Measurements from ENCODE around the gene ACTR8. TPM values are rescaled to one million over a fixed set of nuclear protein-coding genes. Genes with fewer than 3 reads are reported as not detected.
"Not testable (repeated sequence)": the region's sequence is repeated elsewhere in the genome, so short reads cannot be mapped to it uniquely, and the experiment has no call there.

Gene ACTR8, protein sequence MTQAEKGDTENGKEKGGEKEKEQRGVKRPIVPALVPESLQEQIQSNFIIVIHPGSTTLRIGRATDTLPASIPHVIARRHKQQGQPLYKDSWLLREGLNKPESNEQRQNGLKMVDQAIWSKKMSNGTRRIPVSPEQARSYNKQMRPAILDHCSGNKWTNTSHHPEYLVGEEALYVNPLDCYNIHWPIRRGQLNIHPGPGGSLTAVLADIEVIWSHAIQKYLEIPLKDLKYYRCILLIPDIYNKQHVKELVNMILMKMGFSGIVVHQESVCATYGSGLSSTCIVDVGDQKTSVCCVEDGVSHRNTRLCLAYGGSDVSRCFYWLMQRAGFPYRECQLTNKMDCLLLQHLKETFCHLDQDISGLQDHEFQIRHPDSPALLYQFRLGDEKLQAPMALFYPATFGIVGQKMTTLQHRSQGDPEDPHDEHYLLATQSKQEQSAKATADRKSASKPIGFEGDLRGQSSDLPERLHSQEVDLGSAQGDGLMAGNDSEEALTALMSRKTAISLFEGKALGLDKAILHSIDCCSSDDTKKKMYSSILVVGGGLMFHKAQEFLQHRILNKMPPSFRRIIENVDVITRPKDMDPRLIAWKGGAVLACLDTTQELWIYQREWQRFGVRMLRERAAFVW
- 34.4 and 35.2 TPM in 2 replicates for total RNA-seq (2022)
- Bru-seq, nascent RNA: percentile 85 among the genes with signal in this experiment
- percentile 86 among the genes with signal in this experiment for BruChase-seq, experiment 1, labeled RNA remaining after a 2-hour chase
- percentile 77 among the genes with signal in this experiment for BruChase-seq, experiment 2, labeled RNA remaining after a 6-hour chase
- long read RNA-seq, transcript ACTR8-201 (13 exons, 3,629 nt): major isoform, 39 of 49 reads
- long read RNA-seq, partial matches to known transcripts: 4 of 49 reads
- long read RNA-seq, other reads (novel, unspliced or antisense): 4 of 49 reads

DNA sequence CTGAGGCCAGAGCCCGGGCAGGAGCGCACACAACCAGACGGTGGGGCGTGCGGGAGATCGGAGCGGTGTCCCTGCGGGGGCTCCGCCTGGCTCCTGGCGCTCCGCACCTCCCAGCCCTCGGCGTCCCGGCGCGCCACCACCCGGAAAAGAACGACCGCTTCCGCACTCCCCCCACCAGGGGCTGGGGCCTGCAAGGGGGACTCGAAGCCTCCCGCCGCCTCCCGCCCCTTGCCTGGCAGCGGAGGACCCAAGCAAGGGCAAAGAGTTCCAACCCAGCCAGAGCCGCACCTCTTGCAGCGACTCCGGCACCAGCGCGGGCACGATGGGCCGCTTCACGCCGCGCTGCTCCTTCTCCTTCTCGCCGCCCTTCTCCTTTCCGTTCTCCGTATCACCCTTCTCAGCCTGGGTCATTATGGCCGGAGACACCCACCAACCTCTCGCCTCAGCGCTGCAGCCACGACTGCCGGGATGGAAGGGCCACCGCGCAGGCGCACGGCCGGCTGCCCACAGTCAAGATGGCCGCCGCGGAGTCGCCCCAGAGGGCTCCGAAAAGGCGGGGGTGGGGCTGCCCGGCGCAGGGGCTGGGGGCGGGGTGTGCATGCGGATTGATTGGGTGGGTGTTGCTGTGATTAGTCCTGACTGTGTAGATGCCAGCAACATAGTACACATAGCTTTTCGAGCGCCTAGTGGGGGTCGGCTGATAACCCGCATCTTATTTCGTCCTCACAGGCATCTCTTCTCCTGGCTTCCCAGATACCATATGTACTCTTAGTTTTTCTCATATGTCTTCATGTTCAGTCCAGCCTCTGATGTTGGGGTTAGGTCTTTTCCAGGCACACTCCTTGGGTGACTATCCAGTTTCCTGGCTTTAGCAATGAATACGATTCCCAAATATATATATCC is at the start of gene ACTR8:
Gene ACTR8 (minus strand): TSS at position 462 of the 903 bp plus-strand sequence. CDS start 51 bp downstream, at position 411.
- H3K9me3 ChIP-seq: no peaks in the 10 kb centered on the region
- peak within 1 kb of the TSS; percentile 93 for H3K4me3 Mint-ChIP-seq (ENCODE audit: unreplicated experiment)
- peaks cover 46% of the 10 kb centered on the region for H3K36me3 Mint-ChIP-seq (ENCODE audit: insufficient read depth, unreplicated experiment)
- peak; percentile 89 to 92 for DNase-seq
- peaks cover 2% of the 10 kb centered on the region; the same call in 1 of the 2 replicates for H3K36me3 ChIP-seq (ENCODE audit: control insufficient read depth, insufficient read depth, low read length)
- POLR2A ChIA-PET: no interaction called here
- H3K27ac Mint-ChIP-seq (ENCODE audit: unreplicated experiment): peak within 1 kb of the TSS; percentile 96
- H3K27me3 ChIP-seq (replicated peaks; ENCODE audit: control insufficient read depth, insufficient read depth, low read length): no peaks in the 10 kb centered on the region
- H3K4me1 ChIP-seq: peaks cover 13% of the 10 kb centered on the region
- TF ChIP-seq, protein P1, sequence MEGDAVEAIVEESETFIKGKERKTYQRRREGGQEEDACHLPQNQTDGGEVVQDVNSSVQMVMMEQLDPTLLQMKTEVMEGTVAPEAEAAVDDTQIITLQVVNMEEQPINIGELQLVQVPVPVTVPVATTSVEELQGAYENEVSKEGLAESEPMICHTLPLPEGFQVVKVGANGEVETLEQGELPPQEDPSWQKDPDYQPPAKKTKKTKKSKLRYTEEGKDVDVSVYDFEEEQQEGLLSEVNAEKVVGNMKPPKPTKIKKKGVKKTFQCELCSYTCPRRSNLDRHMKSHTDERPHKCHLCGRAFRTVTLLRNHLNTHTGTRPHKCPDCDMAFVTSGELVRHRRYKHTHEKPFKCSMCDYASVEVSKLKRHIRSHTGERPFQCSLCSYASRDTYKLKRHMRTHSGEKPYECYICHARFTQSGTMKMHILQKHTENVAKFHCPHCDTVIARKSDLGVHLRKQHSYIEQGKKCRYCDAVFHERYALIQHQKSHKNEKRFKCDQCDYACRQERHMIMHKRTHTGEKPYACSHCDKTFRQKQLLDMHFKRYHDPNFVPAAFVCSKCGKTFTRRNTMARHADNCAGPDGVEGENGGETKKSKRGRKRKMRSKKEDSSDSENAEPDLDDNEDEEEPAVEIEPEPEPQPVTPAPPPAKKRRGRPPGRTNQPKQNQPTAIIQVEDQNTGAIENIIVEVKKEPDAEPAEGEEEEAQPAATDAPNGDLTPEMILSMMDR (IDR thresholded peaks at IDR 0.05; ENCODE audit: insufficient read depth in 1 of 2, low read depth in 1 of 2, low read length in 1 of 2, severe bottlenecking in 1 of 2, unreplicated experiment in 1 of 2): peak in 1 of 2 experiments; percentile 38
- no peaks in the 10 kb centered on the region for H3K27me3 Mint-ChIP-seq (ENCODE audit: insufficient read depth, unreplicated experiment)
- H3K4me3 ChIP-seq (ENCODE audit: low read depth, low read length): peak within 1 kb of the TSS; percentile 81
- peaks cover 21% of the 10 kb centered on the region for H3K4me1 Mint-ChIP-seq (ENCODE audit: low read depth, unreplicated experiment)
- no peaks in the 10 kb centered on the region for H3K9me3 Mint-ChIP-seq (ENCODE audit: unreplicated experiment)
- intact Hi-C loops (cut with micrococcal nuclease; ENCODE audit: unreplicated experiment): loop anchor here (1.0 to 2.0 kb wide), 2 partner anchors 9 to 35 kb away; partner anchors contain the start of genes CHDH, IL17RB and SELENOK
- TSS peak; percentile 54 for BruUV-seq (replicated peaks)
- CTCF ChIA-PET: no interaction called here

DNA sequence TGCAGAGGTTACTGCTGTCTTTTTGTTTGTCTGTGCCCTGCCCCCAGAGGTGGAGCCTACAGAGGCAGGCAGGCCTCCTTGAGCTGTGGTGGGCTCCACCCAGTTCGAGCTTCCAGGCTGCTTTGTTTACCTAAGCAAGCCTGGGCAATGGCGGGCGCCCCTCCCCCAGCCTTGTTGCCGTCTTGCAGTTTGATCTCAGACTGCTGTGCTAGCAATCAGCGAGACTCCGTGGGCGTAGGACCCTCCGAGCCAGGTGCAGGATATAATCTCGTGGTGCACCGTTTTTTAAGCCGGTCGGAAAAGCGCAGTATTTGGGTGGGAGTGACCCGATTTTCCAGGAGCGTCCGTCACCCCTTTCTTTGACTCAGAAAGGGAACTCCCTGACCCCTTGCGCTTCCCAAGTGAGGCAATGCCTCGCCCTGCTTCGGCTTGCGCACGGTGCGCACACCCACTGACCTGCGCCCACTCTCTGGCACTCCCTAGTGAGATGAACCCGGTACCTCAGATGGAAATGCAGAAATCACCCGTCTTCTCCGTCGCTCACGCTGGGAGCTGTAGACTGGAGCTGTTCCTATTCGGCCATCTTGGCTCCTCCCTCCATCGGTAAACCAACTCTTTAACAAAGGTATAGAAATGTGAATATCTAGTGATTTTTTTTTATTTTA is 45.4 kb upstream of the ACTR8 start:
- H3K9me3 Mint-ChIP-seq (ENCODE audit: unreplicated experiment); H3K36me3 Mint-ChIP-seq (ENCODE audit: insufficient read depth, unreplicated experiment); CTCF ChIA-PET; H3K36me3 ChIP-seq (ENCODE audit: control insufficient read depth, insufficient read depth, low read length); H3K9me3 ChIP-seq; H3K27me3 Mint-ChIP-seq (ENCODE audit: insufficient read depth, unreplicated experiment); H3K4me1 Mint-ChIP-seq (ENCODE audit: low read depth, unreplicated experiment); POLR2A ChIA-PET; H3K27me3 ChIP-seq (replicated peaks; ENCODE audit: control insufficient read depth, insufficient read depth, low read length): not testable (repeated sequence)
- Histone ChIP-seq H3K4me1 (peaks cover 12% of the 10 kb centered on the region; the same call in 1 of the 2 replicates), H3K4me3 (ENCODE audit: low read depth, low read length) (peak overlapping the region; percentile 40)
- BruUV-seq (replicated peaks): TSS peak; percentile 54
- peak overlapping the region; percentile 93 for H3K4me3 Mint-ChIP-seq (ENCODE audit: unreplicated experiment)
- TF ChIP-seq, protein P1 (IDR thresholded peaks at IDR 0.05; ENCODE audit: insufficient read depth in 1 of 2, low read depth in 1 of 2, low read length in 1 of 2, severe bottlenecking in 1 of 2, unreplicated experiment in 1 of 2): peak in 1 of 2 experiments; percentile 35
- peak overlapping the region; percentile 94 for H3K27ac Mint-ChIP-seq (ENCODE audit: unreplicated experiment)
- DNase-seq: peak; percentile 75 to 82
- intact Hi-C loops (cut with micrococcal nuclease; ENCODE audit: unreplicated experiment): loop anchor here (1.0 kb wide), 1 partner anchor 36 kb away; the partner anchor contains the start of gene SELENOK

Measured in Caco-2 (cell line).